Subcutaneous preadipocyte (primary cell): ENCODE results near the gene TTLL5. TPM values are rescaled to one million over a fixed set of nuclear protein-coding genes. Genes with fewer than 3 reads are reported as not detected.

Experiments
- total RNA-seq: library from RNA; depleted of rRNA; stranded (reverse); fragments of >200 nt; gene quantifications from 2 replicates; pipeline ENCODE4 v1.2.3, GENCODE V29; 2012

The TTLL5 gene
- total RNA-seq, result 24.3 and 32.6 TPM in 2 replicates

GRCh38 chr14:75660630-75661498, at the start of gene TTLL5, which contains the start of gene ERG28:
Gene TTLL5, plus strand, starts transcription at chr14:75661246. Its CDS starts 1,904 bp downstream, at chr14:75663150.
Gene ERG28, minus strand, starts transcription at chr14:75660876. Its CDS starts 3,374 bp downstream, at chr14:75657502.

GRCh38 chr14:75981426-75982265, 320.6 kb downstream of the TTLL5 start, which contains the start of gene TGFB3:
Gene TGFB3, minus strand, starts transcription at chr14:75981995. Its CDS starts 1,102 bp downstream, at chr14:75980893.

GRCh38 chr14:75985618-75986438, 324.8 kb downstream of the TTLL5 start, which contains the start of gene IFT43:
Gene IFT43, plus strand, starts transcription at chr14:75985763. Its CDS starts 24 bp downstream, at chr14:75985787.

Other genes starting within 250 kb of the TTLL5 start
- gene JDP2, start 233.2 kb upstream of the TTLL5 start, total RNA-seq, result 22.4 and 25.8 TPM in 2 replicates
- gene BATF, start 138.8 kb upstream of the TTLL5 start, total RNA-seq, result not detected in 2 replicates
- gene FLVCR2, start 82.6 kb upstream of the TTLL5 start, total RNA-seq, result 4.0 and 5.9 TPM in 2 replicates
- gene ERG28, start 370 bp upstream of the TTLL5 start, total RNA-seq, result 10.3 and 11.1 TPM in 2 replicates